ENCODE results near the gene TBX6. TPM values are rescaled to one million over a fixed set of nuclear protein-coding genes. Genes with fewer than 3 reads are reported as not detected.

The TBX6 gene
- total and polyA plus RNA-seq, 10 of the 15 experiments (the other 5 are each of a cell fraction or from before 2014, with no cell fraction given) = 0.08 to 0.90 (median 0.31) TPM; not detected in 2

DNA sequence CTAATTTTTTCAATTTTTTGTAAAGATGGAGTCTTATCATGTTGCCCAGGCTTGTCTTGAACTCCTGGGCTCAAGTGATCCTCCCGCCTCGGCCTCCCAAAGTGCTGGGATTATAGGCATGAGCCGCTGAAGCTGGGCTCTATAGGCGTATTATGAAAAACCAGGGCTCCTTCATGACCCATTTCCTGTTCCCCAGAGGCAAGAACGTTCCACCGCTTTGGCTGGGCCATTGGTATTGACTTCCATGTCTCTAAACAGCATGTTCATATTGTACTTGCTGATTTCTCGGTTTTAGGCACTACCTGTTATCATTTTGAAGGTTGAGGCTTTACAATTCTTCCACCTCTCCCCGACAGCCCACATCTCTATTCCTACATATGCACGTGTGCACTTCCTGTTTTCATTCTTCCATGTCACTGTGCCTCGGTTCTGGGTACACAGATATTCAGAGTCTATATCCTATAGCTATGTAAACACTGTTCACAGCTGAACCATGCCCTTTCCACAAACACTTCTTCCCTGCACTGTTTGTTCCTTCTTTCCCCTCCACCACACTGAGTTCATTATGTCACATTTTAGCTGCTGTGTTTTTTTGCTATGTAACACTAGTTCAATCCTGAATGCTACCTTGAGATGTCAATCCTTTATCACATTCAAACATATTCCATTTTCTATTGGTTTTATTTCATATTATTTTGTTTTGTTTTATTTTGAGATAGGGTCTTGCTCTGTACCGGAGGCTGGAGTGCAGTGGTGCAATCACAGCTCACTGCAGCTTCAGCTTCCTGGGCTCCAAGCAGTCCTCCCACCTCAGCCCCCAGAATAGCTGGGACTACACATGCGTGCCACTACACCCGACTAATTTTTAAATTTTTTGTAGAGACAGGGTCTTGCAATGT is 48.1 kb upstream of the TBX6 start:
- Histone ChIP-seq H3K36me3 (ENCODE audit: control insufficient read depth in 2 of 2, insufficient read depth in 2 of 2, low read length in 1 of 2) (no peaks in the 10 kb centered on the region), H3K27ac (ENCODE audit: control insufficient read depth, insufficient read depth) (no peak overlapping the region), H3K9me3 (replicated peaks; ENCODE audit: control insufficient read depth, insufficient read depth, low read length) (no peaks in the 10 kb centered on the region), H3K27me3 (replicated peaks in 1 of 2; ENCODE audit: control insufficient read depth in 2 of 2, insufficient read depth in 2 of 2, low read length in 1 of 2) (no peaks in the 10 kb centered on the region), H3K4me3 (no peak overlapping the region), H2AFZ (ENCODE audit: control insufficient read depth, low read depth, low read length) (peak overlapping the region; percentile 71), H3K79me2 (ENCODE audit: control insufficient read depth, insufficient read depth, low read length) (no peaks in the 10 kb centered on the region), H3K9ac (ENCODE audit: control insufficient read depth, insufficient read depth, low read length) (no peak overlapping the region), H3K4me1 (ENCODE audit: control insufficient read depth, insufficient read depth, low read length) (peaks cover 8% of the 10 kb centered on the region; the same call in 1 of the 2 replicates), H3K4me2 (ENCODE audit: control insufficient read depth, insufficient read depth) (no peak overlapping the region), H4K20me1 (ENCODE audit: control insufficient read depth, insufficient read depth) (no peaks in the 10 kb centered on the region)
- CTCF ChIA-PET = interaction anchor here (0.6 to 1.8 kb wide), 5 partner anchors 8 to 253 kb away, joined by 3 to 6 read pairs (median 3); no protein-coding TSS in a partner anchor
- peak; percentile 38 for FAIRE-seq
- 56% methylated on average over 13 of the region's 13 CpGs for WGBS (ENCODE audit: insufficient coverage, insufficient replicate concordance, low lambda C conversion rate, missing lambda C conversion rate)
- BruUV-seq (replicated peaks) = no TSS peak
- SMC1A ChIA-PET (ENCODE audit: uncharacterized antibody, unreplicated experiment) = interaction anchor here (0.7 to 1.8 kb wide), 4 partner anchors 8 to 278 kb away, joined by 3 to 6 read pairs (median 3); no protein-coding TSS in a partner anchor
- RAD21 ChIA-PET (ENCODE audit: unreplicated experiment) = interaction anchor here (0.7 to 1.0 kb wide), 2 partner anchors 12 to 27 kb away, joined by 3 to 4 read pairs; no protein-coding TSS in a partner anchor
- TF ChIP-seq, protein P1, sequence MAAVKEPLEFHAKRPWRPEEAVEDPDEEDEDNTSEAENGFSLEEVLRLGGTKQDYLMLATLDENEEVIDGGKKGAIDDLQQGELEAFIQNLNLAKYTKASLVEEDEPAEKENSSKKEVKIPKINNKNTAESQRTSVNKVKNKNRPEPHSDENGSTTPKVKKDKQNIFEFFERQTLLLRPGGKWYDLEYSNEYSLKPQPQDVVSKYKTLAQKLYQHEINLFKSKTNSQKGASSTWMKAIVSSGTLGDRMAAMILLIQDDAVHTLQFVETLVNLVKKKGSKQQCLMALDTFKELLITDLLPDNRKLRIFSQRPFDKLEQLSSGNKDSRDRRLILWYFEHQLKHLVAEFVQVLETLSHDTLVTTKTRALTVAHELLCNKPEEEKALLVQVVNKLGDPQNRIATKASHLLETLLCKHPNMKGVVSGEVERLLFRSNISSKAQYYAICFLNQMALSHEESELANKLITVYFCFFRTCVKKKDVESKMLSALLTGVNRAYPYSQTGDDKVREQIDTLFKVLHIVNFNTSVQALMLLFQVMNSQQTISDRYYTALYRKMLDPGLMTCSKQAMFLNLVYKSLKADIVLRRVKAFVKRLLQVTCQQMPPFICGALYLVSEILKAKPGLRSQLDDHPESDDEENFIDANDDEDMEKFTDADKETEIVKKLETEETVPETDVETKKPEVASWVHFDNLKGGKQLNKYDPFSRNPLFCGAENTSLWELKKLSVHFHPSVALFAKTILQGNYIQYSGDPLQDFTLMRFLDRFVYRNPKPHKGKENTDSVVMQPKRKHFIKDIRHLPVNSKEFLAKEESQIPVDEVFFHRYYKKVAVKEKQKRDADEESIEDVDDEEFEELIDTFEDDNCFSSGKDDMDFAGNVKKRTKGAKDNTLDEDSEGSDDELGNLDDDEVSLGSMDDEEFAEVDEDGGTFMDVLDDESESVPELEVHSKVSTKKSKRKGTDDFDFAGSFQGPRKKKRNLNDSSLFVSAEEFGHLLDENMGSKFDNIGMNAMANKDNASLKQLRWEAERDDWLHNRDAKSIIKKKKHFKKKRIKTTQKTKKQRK (IDR thresholded peaks at IDR 0.05; ENCODE audit: low read depth, low read length) = no peak
- 0 out of 4 replicates have a peak, but pooled peaks of 1 of the 2 experiments have one; percentile 22 for TF ChIP-seq IKZF2 (IDR thresholded peaks at IDR 0.05)
- TF ChIP-seq BHLHE40 (IDR thresholded peaks at IDR 0.05; ENCODE audit: borderline replicate concordance in 1 of 2, low read depth in 2 of 2, low read length in 1 of 2) = peak in 1 of 2 experiments; percentile 36; a peak in 1 of 4 replicates
- TF ChIP-seq SPI1 (IDR thresholded peaks at IDR 0.05; ENCODE audit: borderline replicate concordance, insufficient read depth, low read depth, low read length) = peak; percentile 77; the same call in 1 of the 2 replicates
- peak; percentile 26; the same call in 1 of the 2 replicates for TF ChIP-seq FOXK2 (IDR thresholded peaks at IDR 0.05)
- no peak for TF ChIP-seq RAD51 (IDR thresholded peaks at IDR 0.05)
- DNase-seq (ENCODE audit: low read depth, low spot score) = no peak
- intact Hi-C loops (cut with micrococcal nuclease; ENCODE audit: unreplicated experiment) (no loop called here), in situ Hi-C loops (cut with MboI) (no loop called here)
- ATAC-seq = no peak
- POLR2A ChIA-PET = no interaction called here

Data from GM12878 (cell line).